ENCODE measurements around the gene ARHGEF2. TPM values are rescaled to one million over a fixed set of nuclear protein-coding genes. Genes with fewer than 3 reads are reported as not detected.

Gene ARHGEF2
- total RNA-seq, 2 experiments from 2014 or later: 78.8 to 133 TPM

- Histone ChIP-seq H4K20me1 (ENCODE audit: insufficient read depth, low read length) (peaks cover 15% of the 10 kb centered on the region; the same call in 1 of the 2 replicates), H3K4me2 (ENCODE audit: low read length) (no peak overlapping the region), H3K9me2 (ENCODE audit: insufficient read depth, low read length) (no peaks in the 10 kb centered on the region), H3K9me3 (ENCODE audit: low read length) (no peaks in the 10 kb centered on the region), H3K4me3 (ENCODE audit: low read depth, low read length, poor library complexity, severe bottlenecking) (no peak overlapping the region), H2AFZ (ENCODE audit: low read length) (no peak overlapping the region), H3K36me3 (ENCODE audit: insufficient read depth, low read length) (peaks cover 89% of the 10 kb centered on the region), H3K4me1 (ENCODE audit: insufficient read depth, low read length, poor library complexity, severe bottlenecking) (peaks cover 28% of the 10 kb centered on the region), H3K79me2 (ENCODE audit: insufficient read depth, low read depth, low read length) (peaks cover 38% of the 10 kb centered on the region), H3K27ac (ENCODE audit: low read depth, low read length, poor library complexity, severe bottlenecking) (no peak overlapping the region)
- ChIA-PET CTCF (ENCODE audit: unreplicated experiment) (interaction anchor here (0.8 to 1.2 kb wide), 2 partner anchors 10 to 15 kb away, joined by 3 to 4 read pairs; no protein-coding TSS in a partner anchor), POLR2A (interaction anchor here (1.1 kb wide), 1 partner anchor 12 kb away, joined by 6 read pairs; no protein-coding TSS in a partner anchor)
- intact Hi-C loops (cut with micrococcal nuclease; ENCODE audit: unreplicated experiment): no loop called here
- DNase-seq (ENCODE audit: low spot score): no peak
- no TSS peak for BruUV-seq (replicated peaks)
- peak; percentile 65 for TF ChIP-seq CTCF (conservative IDR thresholded peaks at IDR 0.05; ENCODE audit: low read length)
- TF ChIP-seq EZH2phosphoT487 (IDR thresholded peaks at IDR 0.05; ENCODE audit: borderline replicate concordance, low read depth, low read length): no peak
Measured at GRCh38 chr1:155966135-155966534, 12.2 kb downstream of the ARHGEF2 start.

- CTCF ChIA-PET (ENCODE audit: unreplicated experiment): no interaction called here
- BruUV-seq (replicated peaks): no TSS peak
- H3K27ac ChIP-seq (ENCODE audit: low read depth, low read length, poor library complexity, severe bottlenecking): no peak overlapping the region
- no peak for DNase-seq (ENCODE audit: low spot score)
- peaks cover 18% of the 10 kb centered on the region; the same call in 1 of the 2 replicates for H3K79me2 ChIP-seq (ENCODE audit: insufficient read depth, low read depth, low read length)
- intact Hi-C loops (cut with micrococcal nuclease; ENCODE audit: unreplicated experiment): no loop called here
- H3K4me3 ChIP-seq (ENCODE audit: low read depth, low read length, poor library complexity, severe bottlenecking): no peak overlapping the region
- no peak overlapping the region for H3K4me2 ChIP-seq (ENCODE audit: low read length)
- peaks cover 91% of the 10 kb centered on the region for H3K36me3 ChIP-seq (ENCODE audit: insufficient read depth, low read length)
- POLR2A ChIA-PET: interaction anchor here (0.6 kb wide), 1 partner anchor 31 kb away, joined by 4 read pairs; no protein-coding TSS in a partner anchor
- TF ChIP-seq CTCF (conservative IDR thresholded peaks at IDR 0.05; ENCODE audit: low read length) (no peak), EZH2phosphoT487 (IDR thresholded peaks at IDR 0.05; ENCODE audit: borderline replicate concordance, low read depth, low read length) (no peak)
- no peaks in the 10 kb centered on the region for H3K9me3 ChIP-seq (ENCODE audit: low read length)
- H3K9me2 ChIP-seq (ENCODE audit: insufficient read depth, low read length): no peaks in the 10 kb centered on the region
- no peak overlapping the region for H2AFZ ChIP-seq (ENCODE audit: low read length)
- peaks cover 3% of the 10 kb centered on the region; the same call in 1 of the 2 replicates for H4K20me1 ChIP-seq (ENCODE audit: insufficient read depth, low read length)
- peaks cover 29% of the 10 kb centered on the region for H3K4me1 ChIP-seq (ENCODE audit: insufficient read depth, low read length, poor library complexity, severe bottlenecking)
Measured at GRCh38 chr1:155964193-155964592, 14.2 kb downstream of the ARHGEF2 start.

- H3K4me2 ChIP-seq (ENCODE audit: low read length): no peak overlapping the region
- intact Hi-C loops (cut with micrococcal nuclease; ENCODE audit: unreplicated experiment): no loop called here
- TF ChIP-seq EZH2phosphoT487 (IDR thresholded peaks at IDR 0.05; ENCODE audit: borderline replicate concordance, low read depth, low read length): no peak
- no peak for TF ChIP-seq CTCF (conservative IDR thresholded peaks at IDR 0.05; ENCODE audit: low read length)
- H3K79me2 ChIP-seq (ENCODE audit: insufficient read depth, low read depth, low read length): peaks cover 5% of the 10 kb centered on the region; the same call in 1 of the 2 replicates
- H3K4me3 ChIP-seq (ENCODE audit: low read depth, low read length, poor library complexity, severe bottlenecking): no peak overlapping the region
- H4K20me1 ChIP-seq (ENCODE audit: insufficient read depth, low read length): no peaks in the 10 kb centered on the region
- ChIA-PET CTCF (ENCODE audit: unreplicated experiment) (no interaction called here), POLR2A (interaction anchor here (0.7 to 1.8 kb wide), 2 partner anchors 11 to 14 kb away, joined by 4 to 9 read pairs; no protein-coding TSS in a partner anchor)
- H3K4me1 ChIP-seq (ENCODE audit: insufficient read depth, low read length, poor library complexity, severe bottlenecking): peaks cover 42% of the 10 kb centered on the region
- H3K36me3 ChIP-seq (ENCODE audit: insufficient read depth, low read length): peaks cover 89% of the 10 kb centered on the region
- H3K9me3 ChIP-seq (ENCODE audit: low read length): no peaks in the 10 kb centered on the region
- DNase-seq (ENCODE audit: low spot score): no peak
- BruUV-seq (replicated peaks): no TSS peak
- H3K27ac ChIP-seq (ENCODE audit: low read depth, low read length, poor library complexity, severe bottlenecking): no peak overlapping the region
- H2AFZ ChIP-seq (ENCODE audit: low read length): no peak overlapping the region
- no peaks in the 10 kb centered on the region for H3K9me2 ChIP-seq (ENCODE audit: insufficient read depth, low read length)
Measured at GRCh38 chr1:155962599-155963211, 15.6 kb downstream of the ARHGEF2 start.
